Activated CD8-positive, alpha-beta memory T cell treated with anti-CD3 and anti-CD28 coated beads, Interleukin-2, amount 50 U/mL, for 24 hours (primary cell): ENCODE measurements around the gene KLHL21.
"Not testable (repeated sequence)": the region's sequence is repeated elsewhere in the genome, so short reads cannot be mapped to it uniquely, and the experiment has no call there.

Experiments
- DNase-seq: peaks from one replicate; pipeline ENCODE4 v3.0.0-alpha.2; 2020; ENCODE audit errors: extremely low read depth

Gene KLHL21

DNA sequence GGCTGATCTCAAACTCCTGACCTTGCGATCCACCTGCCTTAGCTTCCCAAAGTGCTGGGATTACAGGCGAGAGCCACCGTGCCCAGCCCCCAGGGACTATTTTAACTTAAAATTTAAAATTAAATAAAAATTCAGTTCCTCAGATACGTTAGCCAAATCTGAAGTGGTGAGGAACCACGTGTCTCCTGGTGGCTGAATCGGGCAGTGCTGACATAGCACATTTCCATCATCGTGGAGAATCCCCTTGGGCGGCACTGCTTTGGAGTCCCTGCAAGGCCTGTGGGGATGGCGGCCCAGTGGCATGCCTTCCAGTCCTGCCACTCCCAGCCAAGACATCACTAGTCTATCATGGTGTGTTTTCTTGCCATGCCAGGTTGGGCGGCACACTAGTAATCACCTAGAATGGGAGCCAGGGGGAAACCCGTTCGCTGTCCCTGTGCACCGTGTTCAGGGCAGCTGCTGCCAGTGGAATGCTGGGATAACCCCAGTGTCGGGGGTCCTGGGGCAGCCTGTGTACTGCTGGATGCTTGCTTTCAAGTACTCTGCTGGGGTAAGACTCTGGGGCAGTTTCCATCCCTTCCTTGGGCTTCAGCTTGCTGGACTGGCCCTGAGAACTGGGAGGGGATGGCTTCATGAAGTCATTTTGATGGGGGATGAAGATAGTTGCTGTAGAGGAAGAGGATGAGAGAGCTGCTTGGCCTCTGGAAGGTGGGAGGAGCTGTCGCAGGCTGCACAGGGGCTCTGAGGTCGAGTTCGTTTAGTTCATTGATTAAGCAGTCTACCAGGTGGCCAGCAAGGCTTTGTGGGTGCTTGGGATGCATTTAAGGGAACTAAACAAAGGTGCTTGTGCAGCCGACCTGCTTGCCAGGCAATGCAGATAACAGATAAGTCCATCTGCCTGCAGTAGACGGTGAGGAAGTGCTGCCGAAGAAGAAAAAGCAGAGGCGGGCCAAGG is 18.3 kb downstream of the KLHL21 start:
- no peak for DNase-seq

DNA sequence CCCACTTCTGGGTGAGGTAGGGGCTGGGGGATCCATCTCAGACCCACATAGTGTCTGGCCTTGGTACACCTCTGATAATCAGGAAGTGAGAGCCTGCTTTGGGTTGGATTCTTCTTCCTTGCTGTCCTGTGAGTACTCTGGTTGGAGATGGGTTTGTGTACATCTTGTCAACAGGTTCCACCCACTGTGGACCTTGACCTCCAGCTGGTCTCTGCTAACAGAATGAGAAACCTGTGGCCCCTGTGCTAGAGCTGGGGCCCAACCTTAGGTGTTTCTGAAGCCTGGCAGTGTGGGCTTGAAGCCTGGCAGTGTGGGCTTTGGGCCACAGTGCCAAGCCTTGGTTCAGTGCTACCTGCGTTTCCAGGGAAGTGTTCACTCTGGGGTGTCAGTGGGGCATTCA is 20.3 kb downstream of the KLHL21 start:
- no peak for DNase-seq

DNA sequence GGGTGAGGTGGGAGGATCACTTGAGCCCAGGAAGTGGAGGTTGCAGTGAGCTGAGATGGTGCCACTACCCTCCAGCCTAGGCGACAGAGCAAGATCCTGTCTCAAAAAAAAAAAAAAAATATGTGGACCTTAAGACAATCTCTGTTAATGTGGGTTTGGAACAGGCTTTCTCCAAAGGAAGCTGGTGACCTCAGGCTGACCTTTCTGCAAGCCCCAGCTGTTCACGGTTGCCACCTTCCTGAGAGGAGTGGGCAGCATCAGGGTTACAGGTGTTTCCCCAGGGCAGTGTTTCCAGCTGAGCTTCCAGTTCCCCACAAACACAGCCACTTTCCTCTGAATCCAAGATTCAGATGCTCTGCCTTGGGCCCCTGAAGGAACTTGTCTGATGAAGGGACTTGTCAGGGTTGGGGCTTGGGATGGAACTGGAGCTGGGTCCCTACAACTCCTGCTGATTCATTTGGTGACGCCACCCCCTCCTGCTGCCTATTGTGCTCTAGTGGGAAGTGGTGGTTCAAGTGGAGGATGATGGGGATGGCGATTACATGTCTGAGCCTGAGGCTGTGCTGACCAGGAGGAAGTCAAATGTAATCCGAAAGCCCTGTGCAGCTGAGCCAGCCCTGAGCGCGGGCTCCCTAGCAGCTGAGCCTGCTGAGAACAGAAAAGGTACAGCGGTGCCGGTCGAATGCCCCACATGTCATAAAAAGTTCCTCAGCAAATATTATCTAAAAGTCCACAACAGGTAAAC is 20.9 kb downstream of the KLHL21 start:
- no peak for DNase-seq

DNA sequence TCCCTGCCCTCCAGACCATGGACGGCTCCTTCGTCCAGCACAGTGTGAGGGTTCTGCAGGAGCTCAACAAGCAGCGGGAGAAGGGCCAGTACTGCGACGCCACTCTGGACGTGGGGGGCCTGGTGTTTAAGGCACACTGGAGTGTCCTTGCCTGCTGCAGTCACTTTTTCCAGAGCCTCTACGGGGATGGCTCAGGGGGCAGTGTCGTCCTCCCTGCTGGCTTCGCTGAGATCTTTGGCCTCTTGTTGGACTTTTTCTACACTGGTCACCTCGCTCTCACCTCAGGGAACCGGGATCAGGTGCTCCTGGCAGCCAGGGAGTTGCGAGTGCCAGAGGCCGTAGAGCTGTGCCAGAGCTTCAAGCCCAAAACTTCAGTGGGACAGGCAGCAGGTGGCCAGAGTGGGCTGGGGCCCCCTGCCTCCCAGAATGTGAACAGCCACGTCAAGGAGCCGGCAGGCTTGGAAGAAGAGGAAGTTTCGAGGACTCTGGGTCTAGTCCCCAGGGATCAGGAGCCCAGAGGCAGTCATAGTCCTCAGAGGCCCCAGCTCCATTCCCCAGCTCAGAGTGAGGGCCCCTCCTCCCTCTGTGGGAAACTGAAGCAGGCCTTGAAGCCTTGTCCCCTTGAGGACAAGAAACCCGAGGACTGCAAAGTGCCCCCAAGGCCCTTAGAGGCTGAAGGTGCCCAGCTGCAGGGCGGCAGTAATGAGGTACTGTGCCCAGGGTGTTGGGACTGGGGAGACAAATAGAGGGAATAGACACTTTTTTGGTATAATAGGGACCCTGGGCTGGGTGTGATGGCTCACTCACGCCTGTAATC is 21.9 kb downstream of the KLHL21 start:
- no peak for DNase-seq

DNA sequence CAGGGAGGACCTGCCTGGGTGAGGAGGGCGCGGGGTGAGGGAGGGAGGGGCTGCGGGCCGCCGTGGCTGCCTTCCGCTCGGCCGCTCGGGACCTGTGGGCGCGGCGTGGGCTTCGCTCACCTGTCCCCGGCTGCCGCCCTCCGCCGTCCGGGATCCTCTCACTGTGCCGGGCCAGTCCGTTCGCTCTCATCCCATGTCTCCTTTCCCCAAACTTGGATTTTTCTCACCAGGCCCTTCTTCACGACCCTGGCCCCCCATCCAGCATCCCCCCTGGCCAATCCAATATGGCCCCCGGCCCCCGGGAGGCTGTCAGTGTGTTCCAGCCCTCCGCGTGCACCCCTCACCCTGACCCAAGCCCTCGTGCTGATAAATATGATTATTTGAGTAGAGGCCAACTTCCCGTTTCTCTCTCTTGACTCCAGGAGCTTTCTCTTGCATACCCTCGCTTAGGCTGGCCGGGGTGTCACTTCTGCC is 22.5 kb downstream of the KLHL21 start:
- DNase-seq: no peak

DNA sequence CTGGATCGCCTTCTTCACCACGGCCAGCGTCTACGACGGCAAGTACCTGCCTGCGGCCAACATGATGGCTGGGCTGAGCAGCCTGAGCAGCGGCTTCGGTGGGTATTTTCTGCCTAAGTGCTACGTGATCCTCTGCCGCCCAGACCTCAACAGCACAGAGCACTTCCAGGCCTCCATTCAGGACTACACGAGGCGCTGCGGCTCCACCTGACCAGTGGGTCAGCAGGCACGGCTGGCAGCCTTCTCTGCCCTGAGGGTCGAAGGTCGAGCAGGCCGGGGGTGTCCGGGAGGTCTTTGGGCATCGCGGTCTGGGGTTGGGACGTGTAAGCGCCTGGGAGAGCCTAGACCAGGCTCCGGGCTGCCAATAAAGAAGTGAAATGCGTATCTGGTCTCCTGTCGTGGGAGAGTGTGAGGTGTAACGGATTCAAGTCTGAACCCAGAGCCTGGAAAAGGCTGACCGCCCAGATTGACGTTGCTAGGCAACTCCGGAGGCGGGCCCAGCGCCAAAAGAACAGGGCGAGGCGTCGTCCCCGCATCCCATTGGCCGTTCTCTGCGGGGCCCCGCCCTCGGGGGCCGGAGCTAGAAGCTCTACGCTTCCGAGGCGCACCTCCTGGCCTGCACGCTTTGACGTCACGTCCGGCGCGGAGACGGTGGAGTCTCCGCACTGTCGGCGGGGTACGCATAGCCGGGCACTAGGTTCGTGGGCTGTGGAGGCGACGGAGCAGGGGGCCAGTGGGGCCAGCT is 23.1 kb downstream of the KLHL21 start, which contains the start of gene ZBTB48:
Gene ZBTB48 (plus strand): TSS at position 621 of the 745 bp plus-strand sequence. CDS start 616 bp downstream, outside the sequence.
- DNase-seq: peak; percentile 93

GRCh38 chr1:6578624-6579373 is 23.9 kb downstream of the KLHL21 start:
- no peak for DNase-seq

GRCh38 chr1:6577831-6578525 is 24.7 kb downstream of the KLHL21 start:
- no peak for DNase-seq

GRCh38 chr1:6574818-6575217 is 27.9 kb downstream of the KLHL21 start:
- no peak for DNase-seq

DNA sequence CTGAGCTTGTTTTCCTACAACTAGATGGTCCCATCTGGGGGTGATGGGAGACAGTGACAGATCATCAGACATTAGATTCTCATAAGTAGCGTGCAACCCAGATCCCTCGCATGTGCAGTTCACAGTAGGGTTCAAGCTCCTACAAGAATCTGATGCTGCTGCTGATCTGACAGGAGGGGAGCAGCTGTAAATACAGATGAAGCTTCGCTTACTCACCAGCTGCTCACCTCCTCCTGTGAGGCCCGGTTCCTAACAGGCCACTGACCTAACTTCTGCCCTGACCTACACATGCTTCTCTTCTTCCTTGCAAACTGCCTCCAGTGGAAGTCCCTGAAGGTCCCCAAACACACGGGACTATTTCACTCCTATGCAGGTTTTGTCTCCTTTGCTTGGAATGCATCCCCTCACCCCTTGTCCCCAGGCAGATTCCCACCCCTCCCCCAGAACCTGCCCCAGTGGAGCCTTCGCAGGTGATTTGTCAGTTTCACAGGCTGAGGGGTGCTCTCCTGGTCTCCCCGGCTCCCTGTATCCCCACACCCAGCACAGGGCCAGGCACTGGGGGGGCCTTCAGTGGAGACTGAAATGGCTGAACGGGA is 28.5 kb downstream of the KLHL21 start:
- DNase-seq: no peak

DNA sequence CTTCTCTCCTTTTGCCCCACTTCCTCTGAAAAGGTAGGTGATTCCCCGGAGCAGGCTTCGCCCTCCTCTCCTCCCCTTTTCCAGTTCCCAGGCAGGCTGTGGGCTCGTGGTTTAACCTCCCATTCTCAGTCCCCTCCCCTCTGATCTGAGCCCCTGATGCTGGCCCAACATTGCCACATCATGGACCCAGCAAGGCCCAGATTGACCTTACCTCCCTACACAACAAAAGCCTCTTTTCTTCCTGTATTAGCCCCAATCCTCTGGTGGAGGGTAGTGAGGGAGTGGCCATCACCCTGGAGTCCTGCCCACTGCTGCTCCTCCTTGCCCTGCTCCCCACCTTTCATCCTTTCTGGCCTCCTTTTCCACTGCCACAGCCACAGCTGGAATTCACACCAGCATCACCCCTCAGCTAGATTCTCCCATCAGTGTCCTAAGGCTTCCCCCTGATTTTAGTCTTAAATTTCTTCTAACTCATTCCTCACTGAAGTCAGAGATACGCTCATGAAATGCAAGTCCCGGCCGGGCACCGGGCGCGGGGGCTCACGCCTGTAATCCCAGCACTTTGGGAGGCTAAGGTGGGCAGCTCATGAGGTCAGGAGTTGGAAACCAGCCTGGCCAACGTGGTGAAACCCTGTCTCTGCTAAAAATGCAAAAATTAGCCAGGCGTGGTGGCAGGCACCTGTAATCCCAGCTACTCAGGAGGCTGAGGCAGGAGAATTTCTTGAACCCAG is 29.9 kb downstream of the KLHL21 start:
- no peak for DNase-seq

DNA sequence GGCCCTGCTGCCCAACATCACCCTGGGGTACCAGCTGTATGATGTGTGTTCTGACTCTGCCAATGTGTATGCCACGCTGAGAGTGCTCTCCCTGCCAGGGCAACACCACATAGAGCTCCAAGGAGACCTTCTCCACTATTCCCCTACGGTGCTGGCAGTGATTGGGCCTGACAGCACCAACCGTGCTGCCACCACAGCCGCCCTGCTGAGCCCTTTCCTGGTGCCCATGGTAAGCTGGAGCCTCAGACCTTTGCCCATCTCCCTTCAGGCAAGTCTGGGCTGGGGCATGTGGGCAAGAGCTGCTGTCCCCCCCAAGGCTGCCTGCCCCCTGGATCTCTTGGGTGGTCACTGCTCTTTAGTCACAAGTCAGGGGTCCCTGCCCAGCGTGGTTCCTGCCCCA is 31.7 kb downstream of the KLHL21 start:
- DNase-seq: no peak

DNA sequence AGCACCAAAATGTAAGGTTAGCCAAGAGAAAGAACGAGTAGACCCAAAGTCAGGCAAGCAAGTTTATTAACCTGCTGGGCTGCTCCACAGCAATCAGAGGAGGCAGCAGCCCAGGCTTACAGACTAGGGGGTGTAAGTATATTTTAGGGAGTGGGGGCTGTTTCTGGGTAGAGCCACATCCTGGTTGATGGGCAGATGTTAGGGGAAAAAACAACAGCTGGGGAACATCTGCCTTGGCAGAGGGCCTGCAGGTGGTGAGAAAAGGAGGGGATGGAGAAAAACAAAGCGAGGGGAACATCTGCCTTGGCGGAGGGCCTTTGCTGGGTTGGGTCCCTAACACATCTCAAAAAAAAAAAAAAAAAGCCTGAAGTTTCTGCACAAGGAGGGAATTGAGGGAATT is 32.6 kb downstream of the KLHL21 start:
- DNase-seq: no peak

- no peak for DNase-seq
These were observed 33.6 kb downstream of the KLHL21 start for GRCh38 chr1:6569033-6569432.

GRCh38 chr1:6560267-6560666 is 42.4 kb downstream of the KLHL21 start:
- no peak for DNase-seq

DNA sequence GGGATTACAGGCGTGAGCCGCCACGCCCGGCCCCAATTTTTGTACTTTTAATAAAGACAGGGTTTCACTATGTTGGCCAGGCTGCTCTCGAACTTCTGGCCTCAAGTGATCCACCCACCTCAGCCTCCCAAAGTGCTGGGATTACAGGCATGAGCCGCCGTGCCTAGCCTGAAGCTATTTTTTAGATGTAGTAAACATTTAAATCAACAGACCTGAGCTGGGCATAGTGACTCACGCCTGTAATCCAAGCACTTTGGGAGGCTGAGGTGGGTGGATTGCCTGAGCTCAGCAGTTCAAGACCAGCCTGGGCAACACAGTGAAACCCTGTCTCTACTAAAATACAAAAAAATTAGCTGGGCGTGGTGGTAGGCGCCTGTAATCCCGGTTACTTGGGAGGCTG is 43.5 kb downstream of the KLHL21 start:
- DNase-seq: not testable (repeated sequence)

DNA sequence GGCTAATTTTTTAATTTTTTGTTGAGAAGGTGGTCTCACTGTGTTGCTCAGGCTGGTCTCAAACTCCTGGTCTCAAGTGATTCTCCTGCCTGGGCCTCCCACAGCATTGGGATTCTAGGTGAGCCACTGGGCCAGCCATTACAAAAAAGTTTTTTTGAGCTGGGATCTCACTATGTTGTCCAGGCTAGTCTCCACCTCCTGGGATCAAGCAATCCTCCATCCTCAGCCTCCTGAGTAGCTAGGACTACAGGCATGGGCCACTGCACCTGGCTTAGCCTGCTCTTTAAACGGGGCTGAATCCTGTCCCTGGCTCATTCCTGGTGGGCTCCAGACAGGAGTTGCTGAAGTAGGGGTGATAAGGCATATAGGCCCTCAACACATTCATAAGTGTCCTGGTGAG is 45.1 kb downstream of the KLHL21 start:
- DNase-seq: no peak

DNA sequence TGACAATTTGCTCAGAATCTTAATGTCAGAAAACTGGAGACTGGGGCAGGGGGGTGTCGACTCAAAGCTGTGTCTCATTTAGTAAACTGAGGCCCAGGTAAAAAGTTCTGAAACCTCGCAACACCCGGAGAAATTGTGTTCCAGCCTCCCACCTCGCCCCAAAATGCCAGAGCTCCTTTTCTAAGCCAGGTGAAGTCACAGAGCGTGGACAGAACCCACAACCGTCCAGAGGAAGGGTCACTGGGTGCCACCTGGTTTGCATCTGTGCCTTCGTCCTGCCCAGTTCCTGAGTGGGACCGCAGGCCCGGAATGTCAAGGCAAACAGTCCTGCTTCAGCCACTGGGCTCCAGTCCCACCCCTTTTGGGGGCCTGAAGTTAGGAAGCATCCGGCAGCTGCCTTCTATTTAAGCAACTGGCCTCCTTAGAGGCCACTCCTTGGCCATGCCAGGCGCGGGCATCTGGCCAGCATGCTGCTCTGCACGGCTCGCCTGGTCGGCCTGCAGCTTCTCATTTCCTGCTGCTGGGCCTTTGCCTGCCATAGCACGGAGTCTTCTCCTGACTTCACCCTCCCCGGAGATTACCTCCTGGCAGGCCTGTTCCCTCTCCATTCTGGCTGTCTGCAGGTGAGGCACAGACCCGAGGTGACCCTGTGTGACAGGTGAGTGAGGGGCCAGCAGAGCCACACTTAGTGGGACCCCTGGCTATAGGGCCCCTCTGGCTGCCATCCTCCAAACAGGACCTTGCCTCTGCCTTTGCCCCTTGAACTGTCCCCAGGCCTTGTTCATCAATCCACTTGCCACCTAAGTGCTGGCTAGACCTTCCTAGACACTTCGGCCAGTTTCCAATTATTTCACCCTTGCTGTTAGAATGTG is 47.5 kb downstream of the KLHL21 start, which contains the start of gene TAS1R1:
Gene TAS1R1 (plus strand): TSS at position 401 of the 872 bp plus-strand sequence. CDS start 67 bp downstream, at position 468.
- no peak for DNase-seq
